Measurements from ENCODE around the gene ZFP69B.
A peak's percentile ranks its signal among the peaks of the same experiment; 100 is the strongest.

- TF ChIP-seq ZNF114 (CRISPR knock-in tag; IDR thresholded peaks at IDR 0.05) (no peak), EZH2phosphoT487 (IDR thresholded peaks at IDR 0.05; ENCODE audit: unreplicated experiment) (no peak), CTCF (conservative IDR thresholded peaks at IDR 0.05; ENCODE audit: low read depth in 2 of 2) (peak; percentile 79 to 98), JUNB (IDR thresholded peaks at IDR 0.05; ENCODE audit: unreplicated experiment) (no peak), EZH2 (IDR thresholded peaks at IDR 0.05; ENCODE audit: low read depth, unreplicated experiment) (no peak)
These were observed 45.4 kb upstream of the ZFP69B start for GRCh38 chr1:40404670-40405462.

Measured in GM23338 (cell line).